PC-3 (cell line): ENCODE results near the gene FOXO3. TPM values are rescaled to one million over a fixed set of nuclear protein-coding genes. Genes with fewer than 3 reads are reported as not detected.

Source experiments
- ATAC-seq: fragments of 200-7000 bp; cut with Tn5 transposase; 2 replicates; pipeline ENCODE4 v1.9.1; 2020; ENCODE audit warnings: mild to moderate bottlenecking, moderate library complexity
- BruUV-seq: library from RNA; stranded (reverse); fragments of 400-500 nt; replicated peaks from 2 replicates; lab custom pipeline; 2021; lab: Mats Ljungman, UMichigan
- CTCF ChIA-PET: fragments of 300-600 bp; sonication (Branson Sonifier 250); formaldehyde crosslinking; loops from one replicate; lab custom pipeline; 2022; ENCODE audit warnings: antibody characterized with exemption; lab: Charles Lee
- POLR2A ChIA-PET: fragments of 300-600 bp; sonication (Branson Sonifier 250); formaldehyde crosslinking; loops from one replicate; lab custom pipeline; 2022; ENCODE audit warnings: antibody characterized with exemption; ENCODE audit not compliant: unreplicated experiment; lab: Charles Lee
- DNase-seq: peaks from one replicate; pipeline ENCODE4 v3.0.0-alpha.2; 2015
- H2AFZ ChIP-seq: fragments of 300-600 bp; sonication (generic); 2 replicates; pipeline ENCODE4 v1.6.0; 2016; ENCODE audit warnings: antibody characterized with exemption, low read length
- H3F3A ChIP-seq: fragments of 300-600 bp; sonication (generic); one replicate; pipeline ENCODE4 v1.6.0; 2017; ENCODE audit warnings: antibody characterized with exemption, low read length, control low read depth, mild to moderate bottlenecking; ENCODE audit not compliant: unreplicated experiment
- H3K27ac ChIP-seq: fragments of 300-600 bp; sonication (generic); 2 replicates; pipeline ENCODE4 v1.5.1; 2016; ENCODE audit warnings: mild to moderate bottlenecking, low read length
- H3K27me3 ChIP-seq: fragments of 300-600 bp; sonication (generic); 2 replicates; pipeline ENCODE4 v1.6.1; 2016; ENCODE audit warnings: low read length, mixed read lengths
- H3K36me3 ChIP-seq: fragments of 300-600 bp; sonication (generic); 2 replicates; pipeline ENCODE4 v1.6.1; 2016; ENCODE audit warnings: low read depth, mixed run types, low read length, mixed read lengths
- H3K4me1 ChIP-seq: fragments of 300-600 bp; sonication (generic); 2 replicates; pipeline ENCODE4 v1.5.1; 2016; ENCODE audit warnings: low read length; ENCODE audit not compliant: insufficient read depth
- H3K4me2 ChIP-seq: fragments of 300-600 bp; sonication (generic); 2 replicates; pipeline ENCODE4 v1.6.0; 2016; ENCODE audit warnings: low read length
- H3K4me3 ChIP-seq: fragments of 300-600 bp; sonication (generic); 2 replicates; pipeline ENCODE4 v1.5.1; 2016; ENCODE audit warnings: mild to moderate bottlenecking, low read length, mixed read lengths
- H3K79me2 ChIP-seq: fragments of 300-600 bp; sonication (generic); 2 replicates; pipeline ENCODE4 v1.6.1; 2017; ENCODE audit warnings: low read length, mixed read lengths
- H3K9ac ChIP-seq: fragments of 300-600 bp; sonication (generic); 2 replicates; pipeline ENCODE4 v1.6.0; 2016; ENCODE audit warnings: mild to moderate bottlenecking, low read length
- H3K9me2 ChIP-seq: fragments of 300-600 bp; sonication (generic); replicated peaks from 2 replicates; pipeline ENCODE4 v1.6.1; 2016; ENCODE audit warnings: mixed run types, low read length, mixed read lengths
- H3K9me3 ChIP-seq: fragments of 300-600 bp; sonication (generic); 2 replicates; pipeline ENCODE4 v1.6.1; 2016; ENCODE audit warnings: low read length, mixed read lengths
- H4K20me1 ChIP-seq: fragments of 300-600 bp; sonication (generic); 2 replicates; pipeline ENCODE4 v1.6.1; 2016; ENCODE audit warnings: low read length, mixed read lengths
- EZH2 ChIP-seq: fragments of 300-600 bp; sonication (generic); IDR thresholded peaks from one replicate; pipeline ENCODE4 v1.6.1; 2017; ENCODE audit warnings: antibody characterized with exemption, mild to moderate bottlenecking, low read length; ENCODE audit not compliant: unreplicated experiment
- EZH2phosphoT487 ChIP-seq: fragments of 300-600 bp; sonication (generic); IDR thresholded peaks from 2 replicates; pipeline ENCODE4 v1.6.1; 2018; ENCODE audit warnings: mild to moderate bottlenecking, antibody characterized with exemption, low read length, borderline replicate concordance
- intact Hi-C: fragments of 100-400 bp; cut with micrococcal nuclease; formaldehyde crosslinking; loops from 2 replicates; pipeline ENCODE4 v1.9.0; 2023
- total RNA-seq: library from RNA; depleted of rRNA; stranded (reverse); fragments of >200 nt; gene quantifications from 2 replicates; pipeline ENCODE4 v1.2.3, GENCODE V29; 2014
- TF ChIP-seq, protein P1 (sequence below): fragments of 300-600 bp; sonication (generic); conservative IDR thresholded peaks from 2 replicates; pipeline ENCODE4 v1.5.1; 2017; ENCODE audit warnings: antibody characterized with exemption, low read depth, mild to moderate bottlenecking, low read length

FOXO3 gene
- total RNA-seq, 1 experiment from 2014 or later: 12.8 TPM

DNA sequence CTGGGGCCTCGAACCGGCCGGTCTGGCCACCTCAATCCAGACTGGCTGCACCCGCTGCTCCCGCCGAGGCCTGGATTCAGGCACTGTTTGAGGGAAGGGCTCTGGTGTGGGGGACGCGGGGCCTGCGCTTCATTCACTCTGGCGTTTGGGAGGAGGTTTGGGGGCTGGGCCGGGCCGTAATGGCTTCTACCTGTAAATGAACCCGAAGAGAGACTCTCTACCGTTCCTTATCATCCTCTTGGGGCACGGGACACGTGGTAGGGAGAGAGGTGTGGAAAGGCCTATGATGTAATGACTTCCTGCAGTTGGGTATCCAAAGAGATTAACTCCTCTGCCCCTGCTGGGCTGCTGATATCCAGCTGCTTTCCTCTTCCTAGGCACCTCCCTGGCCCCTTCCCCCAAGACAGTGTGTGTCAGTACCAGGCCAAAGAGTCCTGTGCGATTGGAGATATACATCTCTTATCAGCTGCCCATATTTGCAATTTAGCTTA, 1.8 kb downstream of the FOXO3 start:
- DNase-seq: peak; percentile 71
- ChIA-PET POLR2A (interaction anchor here (0.6 kb wide), 1 partner anchor 24 kb away, joined by 6 read pairs; no protein-coding TSS in a partner anchor), CTCF (no interaction called here)
- no peaks in the 10 kb centered on the region for H3K9me2 ChIP-seq
- intact Hi-C loops: loop anchor here (1.0 to 5.0 kb wide), 3 partner anchors 110 to 275 kb away; no protein-coding TSS in a partner anchor
- no TSS peak for BruUV-seq
- peaks cover 33% of the 10 kb centered on the region for H3K4me1 ChIP-seq
- peaks cover 35% of the 10 kb centered on the region for H4K20me1 ChIP-seq
- peaks cover 71% of the 10 kb centered on the region for H3K79me2 ChIP-seq
- peak overlapping the region; percentile 78 for H3K9ac ChIP-seq
- peak overlapping the region; percentile 95 for H3K4me3 ChIP-seq
- TF ChIP-seq EZH2: no peak
- H3K27me3 ChIP-seq: no peaks in the 10 kb centered on the region
- H3K36me3 ChIP-seq: peaks cover 9% of the 10 kb centered on the region; the same call in 1 of the 2 replicates
- no peaks in the 10 kb centered on the region for H3K9me3 ChIP-seq
- peak overlapping the region; percentile 51; the same call in 1 of the 2 replicates for H2AFZ ChIP-seq
- peaks cover 4% of the 10 kb centered on the region for H3F3A ChIP-seq
- peak overlapping the region; percentile 82 for H3K4me2 ChIP-seq
- H3K27ac ChIP-seq: peak overlapping the region; percentile 79
- peak; percentile 2; the same call in 1 of the 2 replicates for ATAC-seq

- Histone ChIP-seq H3K4me1 (peaks cover 33% of the 10 kb centered on the region), H3F3A (peaks cover 4% of the 10 kb centered on the region), H3K27me3 (no peaks in the 10 kb centered on the region), H3K36me3 (peaks cover 9% of the 10 kb centered on the region; the same call in 1 of the 2 replicates), H4K20me1 (peaks cover 35% of the 10 kb centered on the region), H3K79me2 (peaks cover 78% of the 10 kb centered on the region), H3K9me2 (no peaks in the 10 kb centered on the region), H2AFZ (no peak overlapping the region), H3K4me2 (peak overlapping the region; percentile 82), H3K9ac (peak overlapping the region; percentile 78), H3K9me3 (no peaks in the 10 kb centered on the region), H3K4me3 (peak overlapping the region; percentile 95), H3K27ac (peak overlapping the region; percentile 79)
- no TSS peak for BruUV-seq
- no peak for DNase-seq
- ChIA-PET CTCF (no interaction called here), POLR2A (no interaction called here)
- intact Hi-C loops: loop anchor here (5.0 kb wide), 2 partner anchors 109 to 274 kb away; no protein-coding TSS in a partner anchor
- ATAC-seq: no peak
- no peak for TF ChIP-seq EZH2
- no peak for TF ChIP-seq EZH2phosphoT487
These were observed 2.6 kb downstream of the FOXO3 start for GRCh38 chr6:108563292-108563691.

DNA sequence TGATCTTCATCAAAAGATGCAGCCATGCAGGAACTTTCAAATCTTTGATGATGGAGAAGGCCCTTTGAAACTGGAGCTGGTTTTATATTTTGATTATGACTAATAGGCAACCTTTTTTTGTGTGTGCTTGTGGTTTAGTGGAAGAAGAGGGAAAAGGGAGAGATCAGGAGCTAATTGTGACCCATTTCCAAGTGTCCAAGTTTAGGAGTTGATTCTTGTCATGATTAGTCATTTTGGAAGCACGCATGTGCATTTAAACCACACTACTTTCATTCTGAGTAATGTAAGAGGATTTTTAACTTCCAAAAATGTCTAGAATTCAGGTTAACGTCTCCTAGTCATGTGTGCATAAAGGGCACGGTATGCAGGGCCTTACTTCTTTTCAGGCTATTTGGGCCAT, 3.5 kb downstream of the FOXO3 start:
- Histone ChIP-seq H3K9me3 (no peaks in the 10 kb centered on the region), H3F3A (peaks cover 4% of the 10 kb centered on the region), H4K20me1 (peaks cover 35% of the 10 kb centered on the region), H3K9me2 (no peaks in the 10 kb centered on the region), H3K27ac (peak overlapping the region; percentile 79), H3K27me3 (no peaks in the 10 kb centered on the region), H3K4me1 (peaks cover 33% of the 10 kb centered on the region), H3K4me3 (peak overlapping the region; percentile 95), H3K9ac (peak overlapping the region; percentile 28; the same call in 1 of the 2 replicates), H2AFZ (no peak overlapping the region), H3K79me2 (peaks cover 87% of the 10 kb centered on the region), H3K4me2 (peak overlapping the region; percentile 82), H3K36me3 (peaks cover 9% of the 10 kb centered on the region; the same call in 1 of the 2 replicates)
- TF ChIP-seq EZH2phosphoT487: no peak
- TF ChIP-seq EZH2: no peak
- TF ChIP-seq, protein P1, sequence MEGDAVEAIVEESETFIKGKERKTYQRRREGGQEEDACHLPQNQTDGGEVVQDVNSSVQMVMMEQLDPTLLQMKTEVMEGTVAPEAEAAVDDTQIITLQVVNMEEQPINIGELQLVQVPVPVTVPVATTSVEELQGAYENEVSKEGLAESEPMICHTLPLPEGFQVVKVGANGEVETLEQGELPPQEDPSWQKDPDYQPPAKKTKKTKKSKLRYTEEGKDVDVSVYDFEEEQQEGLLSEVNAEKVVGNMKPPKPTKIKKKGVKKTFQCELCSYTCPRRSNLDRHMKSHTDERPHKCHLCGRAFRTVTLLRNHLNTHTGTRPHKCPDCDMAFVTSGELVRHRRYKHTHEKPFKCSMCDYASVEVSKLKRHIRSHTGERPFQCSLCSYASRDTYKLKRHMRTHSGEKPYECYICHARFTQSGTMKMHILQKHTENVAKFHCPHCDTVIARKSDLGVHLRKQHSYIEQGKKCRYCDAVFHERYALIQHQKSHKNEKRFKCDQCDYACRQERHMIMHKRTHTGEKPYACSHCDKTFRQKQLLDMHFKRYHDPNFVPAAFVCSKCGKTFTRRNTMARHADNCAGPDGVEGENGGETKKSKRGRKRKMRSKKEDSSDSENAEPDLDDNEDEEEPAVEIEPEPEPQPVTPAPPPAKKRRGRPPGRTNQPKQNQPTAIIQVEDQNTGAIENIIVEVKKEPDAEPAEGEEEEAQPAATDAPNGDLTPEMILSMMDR: no peak
- ATAC-seq (peak; percentile 5), DNase-seq (peak; percentile 92)
- POLR2A ChIA-PET: interaction anchor here (0.7 kb wide), 1 partner anchor 23 kb away, joined by 4 read pairs; no protein-coding TSS in a partner anchor
- CTCF ChIA-PET: no interaction called here
- BruUV-seq: no TSS peak
- intact Hi-C loops: loop anchor here (5.0 kb wide), 2 partner anchors 108 to 273 kb away; no protein-coding TSS in a partner anchor
